ENCODE data around the gene APP. TPM values are rescaled to one million over a fixed set of nuclear protein-coding genes. Genes with fewer than 3 reads are reported as not detected.
A peak's percentile ranks its signal among the peaks of the same experiment; 100 is the strongest.
"Not testable (repeated sequence)": the region's sequence is repeated elsewhere in the genome, so short reads cannot be mapped to it uniquely, and the experiment has no call there.

Gene APP
- total RNA-seq, 4 donors from 2014 or later, result 234 to 376 (median 343) TPM

GRCh38 chr21:25929856-25930520, 240.6 kb downstream of the APP start:
- WGBS, result 68% methylated on average over 9 of the region's 9 CpGs
- H3K36me3 ChIP-seq, result no peaks in the 10 kb centered on the region
- TF ChIP-seq POLR2A (IDR thresholded peaks at IDR 0.05) (no peak), CTCF (IDR thresholded peaks at IDR 0.05) (no peak), POLR2AphosphoS5 (IDR thresholded peaks at IDR 0.05) (no peak), EP300 (IDR thresholded peaks at IDR 0.05) (no peak)
- H3K27ac ChIP-seq, result no peak overlapping the region
- DNase-seq (ENCODE audit: low spot score in 2 of 2), result no peak
- H3K9me3 ChIP-seq, result no peaks in the 10 kb centered on the region
- no peak overlapping the region for H3K4me3 ChIP-seq
- H3K4me1 ChIP-seq, result peaks cover 37% of the 10 kb centered on the region
- no peaks in the 10 kb centered on the region for H3K27me3 ChIP-seq

- H3K27ac ChIP-seq, result peak overlapping the region; percentile 53
- no peak overlapping the region for H3K4me3 ChIP-seq
- H3K9me3 ChIP-seq, result no peaks in the 10 kb centered on the region
- H3K27me3 ChIP-seq, result no peaks in the 10 kb centered on the region
- no peak for DNase-seq (ENCODE audit: low spot score in 2 of 2)
- 82% methylated on average over 6 of the region's 6 CpGs for WGBS
- TF ChIP-seq POLR2A (IDR thresholded peaks at IDR 0.05) (no peak), POLR2AphosphoS5 (IDR thresholded peaks at IDR 0.05) (no peak), EP300 (IDR thresholded peaks at IDR 0.05) (no peak), CTCF (IDR thresholded peaks at IDR 0.05) (no peak)
- H3K36me3 ChIP-seq, result no peaks in the 10 kb centered on the region
- H3K4me1 ChIP-seq, result peaks cover 32% of the 10 kb centered on the region
Observed at GRCh38 chr21:25927195-25927880, 243.2 kb downstream of the APP start.

GRCh38 chr21:25925936-25926335, 244.6 kb downstream of the APP start:
- Histone ChIP-seq H3K36me3 (no peaks in the 10 kb centered on the region), H3K4me3 (no peak overlapping the region), H3K27ac (peak overlapping the region; percentile 51), H3K4me1 (peaks cover 24% of the 10 kb centered on the region), H3K27me3 (no peaks in the 10 kb centered on the region), H3K9me3 (no peaks in the 10 kb centered on the region)
- DNase-seq (ENCODE audit: low spot score in 2 of 2), result no peak
- peak in 2 of 3 donors; percentile 23 to 55 for TF ChIP-seq POLR2AphosphoS5 (IDR thresholded peaks at IDR 0.05)
- TF ChIP-seq POLR2A (IDR thresholded peaks at IDR 0.05), result no peak
- TF ChIP-seq CTCF (IDR thresholded peaks at IDR 0.05), result no peak
- WGBS, result 61% methylated on average over 2 of the region's 2 CpGs

- peak overlapping the region; percentile 51 for H3K27ac ChIP-seq
- no peak for TF ChIP-seq CTCF (IDR thresholded peaks at IDR 0.05)
- no peak for TF ChIP-seq EP300 (IDR thresholded peaks at IDR 0.05)
- TF ChIP-seq POLR2AphosphoS5 (IDR thresholded peaks at IDR 0.05), result no peak
- TF ChIP-seq POLR2A (IDR thresholded peaks at IDR 0.05), result no peak
Observed at GRCh38 chr21:25925064-25925800, 245.3 kb downstream of the APP start.

GRCh38 chr21:25918152-25918551, 252.4 kb downstream of the APP start:
- 96% methylated on average over 11 of the region's 17 CpGs for WGBS
- not testable (repeated sequence) for H3K4me1 ChIP-seq; H3K9me3 ChIP-seq; H3K4me3 ChIP-seq; H3K27ac ChIP-seq; DNase-seq (ENCODE audit: low spot score in 2 of 2); H3K36me3 ChIP-seq; H3K27me3 ChIP-seq

More at GRCh38 chr21:25925064-25925800, 245.3 kb downstream of the APP start:
- H3K27me3 ChIP-seq, result no peaks in the 10 kb centered on the region
- no peaks in the 10 kb centered on the region for H3K9me3 ChIP-seq
- no peaks in the 10 kb centered on the region for H3K36me3 ChIP-seq
- 74% methylated on average over 13 of the region's 14 CpGs for WGBS
- H3K4me1 ChIP-seq, result peaks cover 18% of the 10 kb centered on the region
- H3K4me3 ChIP-seq, result no peak overlapping the region
- no peak for DNase-seq (ENCODE audit: low spot score in 2 of 2)
